WERI-Rb-1 (cell line): ENCODE results near the gene DENND10.

ENCODE experiments used
- DNase-seq: peaks from one replicate; pipeline ENCODE4 v3.0.0-alpha.2; 2020
- H3K27ac ChIP-seq: fragments of 250-450 bp; sonication (Bioruptor Pico); 2 replicates; pipeline ENCODE4 v1.5.1; 2020; ENCODE audit warnings: mild to moderate bottlenecking, moderate library complexity
- H3K27me3 ChIP-seq: fragments of 250-450 bp; sonication (Bioruptor Pico); 2 replicates; pipeline ENCODE4 v1.5.1; 2021; ENCODE audit warnings: mild to moderate bottlenecking, low read depth, moderate library complexity; ENCODE audit not compliant: insufficient read depth, severe bottlenecking
- H3K36me3 ChIP-seq: fragments of 250-450 bp; sonication (Bioruptor Pico); 2 replicates; pipeline ENCODE4 v1.5.1; 2020; ENCODE audit warnings: mild to moderate bottlenecking, moderate library complexity
- H3K4me3 ChIP-seq: 2 replicates; pipeline ENCODE4 v1.5.1; 2011; ENCODE audit warnings: low read depth, mild to moderate bottlenecking, control low read depth, low read length
- H3K9me3 ChIP-seq: fragments of 250-450 bp; sonication (Bioruptor Pico); 2 replicates; pipeline ENCODE4 v1.5.1; 2021; ENCODE audit warnings: mild to moderate bottlenecking, moderate library complexity; ENCODE audit not compliant: severe bottlenecking
- TF ChIP-seq, protein P1 (sequence below): IDR thresholded peaks from 2 replicates; pipeline ENCODE4 v1.5.1; 2011; ENCODE audit warnings: low read depth, mild to moderate bottlenecking, control low read depth, inconsistent platforms, low read length

Gene DENND10

DNA sequence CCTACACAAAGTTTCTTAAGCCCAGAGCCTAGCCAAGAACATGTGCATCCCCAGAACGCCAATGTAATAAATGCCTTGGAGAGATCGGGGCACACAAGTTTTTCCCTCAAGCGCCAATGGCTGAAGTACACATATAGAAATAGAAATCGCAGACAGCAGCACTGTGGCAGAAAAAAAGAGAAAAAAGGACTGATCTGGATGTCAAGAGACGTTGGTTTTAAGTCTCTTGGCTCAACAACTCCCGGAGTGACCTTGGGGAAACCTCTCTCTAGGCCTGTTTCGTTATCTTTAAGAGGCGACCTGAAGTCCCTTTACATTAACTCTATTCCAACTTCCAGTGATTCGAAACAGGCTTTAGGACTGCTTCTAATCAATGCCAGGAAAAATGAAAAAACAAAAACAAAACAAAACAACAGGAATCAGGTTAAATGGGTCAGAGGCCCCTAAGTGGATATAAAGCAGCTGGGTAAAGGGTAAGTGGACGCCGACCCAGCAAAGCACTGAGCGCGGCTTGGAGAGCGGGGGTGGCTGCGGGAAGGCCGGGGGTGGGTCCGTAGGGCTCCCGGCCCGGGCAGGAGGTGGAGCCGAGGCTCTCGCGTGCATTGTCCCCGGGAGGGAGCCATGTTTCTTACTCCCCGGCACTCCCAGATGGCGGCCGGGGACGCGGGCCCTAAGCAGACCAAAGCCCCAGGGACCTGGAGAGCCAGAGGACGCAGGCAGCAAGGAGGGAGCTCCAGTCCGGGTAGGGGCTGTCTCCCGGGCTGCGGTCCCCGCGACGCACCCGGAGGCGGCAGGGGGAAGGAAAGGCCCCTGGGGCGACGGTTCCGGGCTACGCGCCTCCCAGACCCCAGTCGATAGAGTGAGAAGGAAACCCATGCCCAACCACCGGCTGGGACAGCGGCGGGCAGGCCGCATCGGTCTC, 24.1 kb upstream of the DENND10 start:
- Histone ChIP-seq H3K36me3 (peaks cover 37% of the 10 kb centered on the region), H3K9me3 (no peaks in the 10 kb centered on the region), H3K27ac (peak overlapping the region; percentile 96), H3K4me3 (peak overlapping the region; percentile 98), H3K27me3 (no peaks in the 10 kb centered on the region)
- peak; percentile 54 for DNase-seq
- TF ChIP-seq, protein P1, sequence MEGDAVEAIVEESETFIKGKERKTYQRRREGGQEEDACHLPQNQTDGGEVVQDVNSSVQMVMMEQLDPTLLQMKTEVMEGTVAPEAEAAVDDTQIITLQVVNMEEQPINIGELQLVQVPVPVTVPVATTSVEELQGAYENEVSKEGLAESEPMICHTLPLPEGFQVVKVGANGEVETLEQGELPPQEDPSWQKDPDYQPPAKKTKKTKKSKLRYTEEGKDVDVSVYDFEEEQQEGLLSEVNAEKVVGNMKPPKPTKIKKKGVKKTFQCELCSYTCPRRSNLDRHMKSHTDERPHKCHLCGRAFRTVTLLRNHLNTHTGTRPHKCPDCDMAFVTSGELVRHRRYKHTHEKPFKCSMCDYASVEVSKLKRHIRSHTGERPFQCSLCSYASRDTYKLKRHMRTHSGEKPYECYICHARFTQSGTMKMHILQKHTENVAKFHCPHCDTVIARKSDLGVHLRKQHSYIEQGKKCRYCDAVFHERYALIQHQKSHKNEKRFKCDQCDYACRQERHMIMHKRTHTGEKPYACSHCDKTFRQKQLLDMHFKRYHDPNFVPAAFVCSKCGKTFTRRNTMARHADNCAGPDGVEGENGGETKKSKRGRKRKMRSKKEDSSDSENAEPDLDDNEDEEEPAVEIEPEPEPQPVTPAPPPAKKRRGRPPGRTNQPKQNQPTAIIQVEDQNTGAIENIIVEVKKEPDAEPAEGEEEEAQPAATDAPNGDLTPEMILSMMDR = no peak

DNA sequence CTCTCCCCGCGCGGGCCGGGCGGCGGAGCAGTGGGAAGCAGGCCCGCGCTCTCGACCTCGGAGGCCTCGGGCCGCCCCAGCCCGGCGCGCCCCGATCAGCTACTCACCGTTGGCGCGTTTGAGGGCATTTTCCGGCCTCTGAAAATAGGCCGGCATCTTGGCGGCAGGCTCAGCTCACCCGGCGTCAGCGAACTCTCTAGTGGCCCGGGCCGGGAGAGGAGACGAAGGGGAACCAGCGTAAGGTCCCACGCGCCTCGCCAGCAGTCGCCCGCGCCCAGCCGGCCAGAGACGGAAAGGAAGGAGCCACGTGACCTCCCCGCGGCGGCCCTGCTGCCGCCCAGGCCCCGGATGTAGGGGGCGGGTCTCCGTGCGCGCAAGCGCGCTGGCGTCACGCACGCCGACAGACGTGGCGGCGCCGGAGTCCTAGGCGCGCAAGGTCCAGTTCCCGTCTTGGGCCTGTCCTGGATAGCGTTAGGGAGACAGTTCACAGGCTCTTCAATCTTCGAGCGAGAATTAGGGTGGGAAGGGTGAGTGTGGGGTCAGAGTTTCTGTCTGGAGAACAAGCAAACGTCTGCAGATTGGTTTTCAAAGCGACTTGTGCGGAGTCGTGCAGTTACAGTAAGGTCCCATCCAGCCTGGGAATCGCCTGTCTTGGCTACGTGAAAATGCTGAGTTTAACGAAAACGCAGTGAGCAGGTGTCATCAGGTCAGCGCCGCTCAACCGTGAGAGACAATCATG, 23.2 kb upstream of the DENND10 start, which contains the start of gene EIF3A:
EIF3A (minus strand) TSS at position 297 of the 739 bp plus-strand sequence; CDS start at position 156, 141 bp downstream.
- TF ChIP-seq, protein P1 = no peak

DNA sequence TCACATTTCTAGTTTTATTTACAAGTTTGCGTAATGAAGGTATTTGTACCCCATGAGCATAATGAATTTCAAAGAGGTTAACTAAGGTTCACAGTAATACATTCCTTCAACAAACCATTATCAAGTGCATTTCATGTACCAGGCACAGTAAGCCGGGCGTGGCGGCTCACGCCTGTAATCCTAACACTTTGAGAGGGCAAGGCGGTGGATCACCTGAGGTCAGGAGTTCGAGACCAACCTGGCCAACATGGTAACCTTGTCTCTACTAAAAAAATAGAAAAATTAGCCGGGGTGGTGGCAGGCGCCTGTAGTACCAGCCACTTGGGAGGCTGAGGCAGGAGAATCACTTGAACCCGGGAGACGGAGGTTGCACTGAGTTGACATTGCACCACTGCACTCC, 19.0 kb upstream of the DENND10 start:
- no peaks in the 10 kb centered on the region for H3K27me3 ChIP-seq
- no peak for DNase-seq
- H3K9me3 ChIP-seq = no peaks in the 10 kb centered on the region
- H3K36me3 ChIP-seq = peaks cover 6% of the 10 kb centered on the region
- TF ChIP-seq, protein P1 = no peak
- no peak overlapping the region for H3K27ac ChIP-seq
- H3K4me3 ChIP-seq = no peak overlapping the region

More for the DNA sequence above, 23.2 kb upstream of the DENND10 start, which contains the start of gene EIF3A:
- peak; percentile 92 for DNase-seq
- peak within 1 kb of the TSS; percentile 98 for H3K4me3 ChIP-seq
- H3K27ac ChIP-seq = peak within 1 kb of the TSS; percentile 96
- no peaks in the 10 kb centered on the region for H3K9me3 ChIP-seq
- no peaks in the 10 kb centered on the region for H3K27me3 ChIP-seq
- H3K36me3 ChIP-seq = peaks cover 34% of the 10 kb centered on the region

- Histone ChIP-seq H3K9me3 (no peaks in the 10 kb centered on the region), H3K27me3 (no peaks in the 10 kb centered on the region), H3K36me3 (no peaks in the 10 kb centered on the region), H3K27ac (no peak overlapping the region), H3K4me3 (no peak overlapping the region)
- DNase-seq = no peak
- TF ChIP-seq, protein P1 = no peak
These were observed 16.5 kb upstream of the DENND10 start for GRCh38 chr10:119087271-119087882.

DNA sequence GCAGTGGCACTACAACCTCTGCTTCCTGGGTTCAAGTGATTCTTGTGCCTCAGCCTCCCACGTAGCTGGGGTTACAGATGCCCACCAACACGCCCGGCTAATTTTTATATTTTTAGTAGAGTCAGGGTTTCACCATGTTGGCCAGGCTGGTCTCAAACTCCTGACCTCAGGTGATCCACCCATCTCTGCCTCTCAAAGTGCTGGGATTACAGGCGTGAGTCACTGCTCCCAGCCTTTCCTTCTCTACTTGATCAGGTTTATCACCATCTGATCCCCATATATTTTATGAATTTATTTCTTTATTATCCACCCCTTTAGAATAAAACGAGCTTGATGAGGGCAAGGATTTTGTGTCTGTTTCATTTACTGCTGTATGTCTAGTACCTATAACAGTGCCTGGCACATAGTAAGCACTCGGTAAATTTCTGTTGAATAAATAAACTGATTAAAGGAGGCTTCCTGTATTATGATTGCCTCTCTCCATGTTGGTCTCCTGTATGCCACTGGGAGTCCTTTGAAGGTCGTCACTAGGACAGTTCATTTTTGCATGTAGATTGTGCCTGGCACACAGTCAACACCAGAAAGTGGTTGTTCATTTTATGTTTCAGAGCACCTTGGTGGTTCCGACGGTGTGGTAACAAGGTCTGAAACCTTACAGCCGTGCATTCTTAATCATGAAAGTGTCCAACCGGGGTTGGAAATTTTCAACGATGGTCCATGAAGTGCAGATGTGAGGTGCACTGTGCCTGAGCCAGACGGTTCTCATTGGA, 13.7 kb upstream of the DENND10 start:
- no peaks in the 10 kb centered on the region for H3K27me3 ChIP-seq
- no peak overlapping the region for H3K27ac ChIP-seq
- DNase-seq = no peak
- H3K36me3 ChIP-seq = no peaks in the 10 kb centered on the region
- H3K9me3 ChIP-seq = no peaks in the 10 kb centered on the region
- TF ChIP-seq, protein P1 = no peak
- H3K4me3 ChIP-seq = no peak overlapping the region
